Stomach smooth muscle (tissue), 2 donors: Measurements from ENCODE around the gene FCRL5.
"Not testable (repeated sequence)": the region's sequence is repeated elsewhere in the genome, so short reads cannot be mapped to it uniquely, and the experiment has no call there.

Experiments
- H3K27ac ChIP-seq: one replicate; pipeline ENCODE4 v1.7.0; 2013; ENCODE audit warnings: mild to moderate bottlenecking, low read length, inconsistent platforms
- H3K27me3 ChIP-seq, 2 donors: one replicate each; pipeline ENCODE4 v1.7.0; 2013; ENCODE audit warnings: low read length in 2 of 2; ENCODE audit not compliant: insufficient read depth in 2 of 2, control insufficient read depth in 1 of 2
- H3K36me3 ChIP-seq, 2 donors: one replicate each; pipeline ENCODE4 v1.7.0; 2013; ENCODE audit warnings: low read length in 2 of 2; ENCODE audit not compliant: control insufficient read depth in 2 of 2, insufficient read depth in 2 of 2
- H3K4me1 ChIP-seq: one replicate; pipeline ENCODE4 v1.7.0; 2013; ENCODE audit warnings: low read length; ENCODE audit not compliant: control insufficient read depth, insufficient read depth
- H3K4me3 ChIP-seq, 2 donors: one replicate each; pipeline ENCODE4 v1.7.0; 2013; ENCODE audit warnings: low read length in 2 of 2
- H3K9ac ChIP-seq, 2 donors: one replicate each; pipeline ENCODE4 v1.7.0; 2013; ENCODE audit warnings: low read length in 2 of 2, mild to moderate bottlenecking in 1 of 2
- H3K9me3 ChIP-seq, 2 donors: one replicate each; pipeline ENCODE4 v1.7.0; 2013; ENCODE audit warnings: low read length in 2 of 2; ENCODE audit not compliant: control insufficient read depth in 2 of 2
- donor health status: healthy.
- donor health status: Pancreatic carcinoma.

Gene FCRL5

DNA sequence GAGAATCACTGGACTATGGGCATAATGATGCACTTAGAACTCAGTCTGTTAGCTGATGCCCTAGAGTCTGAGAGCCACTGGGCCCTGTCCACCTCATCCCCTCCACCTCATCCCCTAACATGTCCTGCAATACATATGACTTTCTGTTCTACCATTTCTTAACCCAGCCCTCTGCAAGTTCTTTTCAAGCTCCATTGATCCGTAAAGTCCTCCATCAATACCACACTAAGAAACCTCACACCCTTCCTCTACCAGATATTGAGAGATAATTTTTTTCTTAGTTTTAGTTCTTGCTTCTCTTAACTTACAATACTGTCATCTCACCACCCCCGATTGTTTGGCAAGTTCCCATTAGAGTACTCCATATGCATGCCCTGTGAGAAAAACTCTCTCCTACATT, 23.4 kb upstream of the FCRL5 start:
- Histone ChIP-seq H3K4me1 (no peaks in the 10 kb centered on the region), H3K4me3 (no peak overlapping the region), H3K36me3 (no peaks in the 10 kb centered on the region), H3K9me3 (no peaks in the 10 kb centered on the region), H3K9ac (no peak overlapping the region), H3K27me3 (peaks cover 0 to 2% of the 10 kb centered on the region in 2 donors), H3K27ac (no peak overlapping the region)

GRCh38 chr1:157574836-157575235, 22.5 kb upstream of the FCRL5 start:
- no peak overlapping the region for H3K27ac ChIP-seq
- no peak overlapping the region for H3K4me3 ChIP-seq
- no peaks in the 10 kb centered on the region for H3K4me1 ChIP-seq
- no peaks in the 10 kb centered on the region for H3K9me3 ChIP-seq
- no peaks in the 10 kb centered on the region for H3K36me3 ChIP-seq
- H3K27me3 ChIP-seq: peaks cover 0 to 2% of the 10 kb centered on the region in 2 donors
- no peak overlapping the region for H3K9ac ChIP-seq

GRCh38 chr1:157566484-157567300, 14.4 kb upstream of the FCRL5 start:
- H3K36me3 ChIP-seq: no peaks in the 10 kb centered on the region
- no peak overlapping the region for H3K9ac ChIP-seq
- H3K4me3 ChIP-seq: no peak overlapping the region
- peaks cover 0 to under 1% of the 10 kb centered on the region in 2 donors for H3K9me3 ChIP-seq
- H3K27me3 ChIP-seq: no peaks in the 10 kb centered on the region
- no peaks in the 10 kb centered on the region for H3K4me1 ChIP-seq
- H3K27ac ChIP-seq: no peak overlapping the region

- Histone ChIP-seq H3K27me3 (no peaks in the 10 kb centered on the region), H3K9me3 (peaks cover 0 to 2% of the 10 kb centered on the region in 2 donors), H3K36me3 (no peaks in the 10 kb centered on the region), H3K9ac (no peak overlapping the region), H3K27ac (no peak overlapping the region), H3K4me3 (no peak overlapping the region), H3K4me1 (no peaks in the 10 kb centered on the region)
These were observed 10.2 kb upstream of the FCRL5 start for GRCh38 chr1:157562515-157562914.

GRCh38 chr1:157558119-157558518, 5.8 kb upstream of the FCRL5 start:
- no peak overlapping the region for H3K27ac ChIP-seq
- no peaks in the 10 kb centered on the region for H3K27me3 ChIP-seq
- no peak overlapping the region for H3K4me3 ChIP-seq
- no peaks in the 10 kb centered on the region for H3K36me3 ChIP-seq
- no peak overlapping the region for H3K9ac ChIP-seq
- peaks cover 0 to 2% of the 10 kb centered on the region in 2 donors for H3K9me3 ChIP-seq
- H3K4me1 ChIP-seq: no peaks in the 10 kb centered on the region

- not testable (repeated sequence) for H3K4me1 ChIP-seq, H3K9me3 ChIP-seq, H3K9ac ChIP-seq, H3K27me3 ChIP-seq, H3K4me3 ChIP-seq, H3K36me3 ChIP-seq, H3K27ac ChIP-seq
These were observed 4.2 kb downstream of the FCRL5 start for GRCh38 chr1:157548081-157548480.

GRCh38 chr1:157542676-157543075, 9.6 kb downstream of the FCRL5 start:
- no peaks in the 10 kb centered on the region for H3K36me3 ChIP-seq
- H3K9me3 ChIP-seq: no peaks in the 10 kb centered on the region
- peaks cover 0 to 2% of the 10 kb centered on the region in 2 donors for H3K27me3 ChIP-seq
- no peak overlapping the region for H3K4me3 ChIP-seq
- H3K4me1 ChIP-seq: no peaks in the 10 kb centered on the region
- H3K27ac ChIP-seq: no peak overlapping the region
- no peak overlapping the region for H3K9ac ChIP-seq

GRCh38 chr1:157540852-157541251, 11.5 kb downstream of the FCRL5 start:
- H3K9me3 ChIP-seq: no peaks in the 10 kb centered on the region
- no peaks in the 10 kb centered on the region for H3K36me3 ChIP-seq
- H3K4me3 ChIP-seq: no peak overlapping the region
- no peak overlapping the region for H3K9ac ChIP-seq
- H3K27me3 ChIP-seq: peaks cover 0 to 2% of the 10 kb centered on the region in 2 donors
- no peak overlapping the region for H3K27ac ChIP-seq
- no peaks in the 10 kb centered on the region for H3K4me1 ChIP-seq

DNA sequence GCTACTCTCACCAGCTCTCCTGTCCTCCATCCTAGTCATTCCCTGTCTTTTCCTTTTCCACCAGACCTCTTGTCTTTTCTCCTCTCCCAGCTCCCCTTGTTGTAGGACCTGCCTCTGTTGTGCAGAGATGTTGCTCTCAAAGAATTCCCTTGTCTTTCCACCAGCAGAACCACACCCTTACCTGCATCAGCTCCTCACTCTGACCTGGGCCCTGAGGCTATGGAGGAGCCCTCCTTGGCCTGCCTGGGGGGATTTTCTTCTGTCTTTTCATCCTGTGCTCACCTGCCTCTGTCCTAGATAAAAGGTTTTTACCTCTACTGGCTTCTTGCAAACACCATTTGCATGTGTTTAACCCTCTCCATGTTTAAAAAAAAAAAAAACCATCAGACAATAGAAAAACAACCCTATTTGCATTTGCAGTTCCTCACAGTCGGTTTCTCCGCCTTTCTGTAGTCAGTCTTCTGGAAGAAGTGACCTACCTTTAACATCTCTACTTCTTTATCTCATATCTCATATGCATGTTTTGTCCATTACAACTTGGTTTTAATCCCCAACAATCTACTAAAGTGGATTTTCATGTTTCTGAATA, 12.1 kb downstream of the FCRL5 start:
- Histone ChIP-seq H3K4me1 (no peaks in the 10 kb centered on the region), H3K9me3 (no peaks in the 10 kb centered on the region), H3K27ac (no peak overlapping the region), H3K4me3 (no peak overlapping the region), H3K27me3 (peaks cover 0 to 2% of the 10 kb centered on the region in 2 donors), H3K9ac (no peak overlapping the region), H3K36me3 (no peaks in the 10 kb centered on the region)

DNA sequence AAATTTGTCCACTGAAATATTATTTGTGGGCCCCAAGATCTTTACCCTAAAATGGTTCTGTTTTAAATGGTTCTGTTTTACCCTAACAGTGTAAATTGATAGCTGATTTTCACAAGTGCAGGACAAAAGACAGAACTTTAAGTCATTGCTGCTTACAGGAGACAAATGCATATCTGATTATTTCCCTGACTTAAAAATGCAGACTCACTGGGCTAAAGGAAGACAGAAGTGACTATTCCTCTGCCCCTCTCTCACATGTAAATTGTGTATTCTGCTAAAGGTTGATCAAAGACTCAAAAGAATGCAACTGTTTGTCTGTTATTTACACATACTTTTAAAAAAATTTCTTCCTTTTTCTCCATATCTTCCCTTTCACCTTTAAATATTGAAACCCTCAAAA, 12.7 kb downstream of the FCRL5 start:
- H3K9me3 ChIP-seq: no peaks in the 10 kb centered on the region
- H3K27ac ChIP-seq: no peak overlapping the region
- peaks cover 0 to 2% of the 10 kb centered on the region in 2 donors for H3K27me3 ChIP-seq
- no peak overlapping the region for H3K9ac ChIP-seq
- H3K36me3 ChIP-seq: no peaks in the 10 kb centered on the region
- H3K4me1 ChIP-seq: no peaks in the 10 kb centered on the region
- no peak overlapping the region for H3K4me3 ChIP-seq

DNA sequence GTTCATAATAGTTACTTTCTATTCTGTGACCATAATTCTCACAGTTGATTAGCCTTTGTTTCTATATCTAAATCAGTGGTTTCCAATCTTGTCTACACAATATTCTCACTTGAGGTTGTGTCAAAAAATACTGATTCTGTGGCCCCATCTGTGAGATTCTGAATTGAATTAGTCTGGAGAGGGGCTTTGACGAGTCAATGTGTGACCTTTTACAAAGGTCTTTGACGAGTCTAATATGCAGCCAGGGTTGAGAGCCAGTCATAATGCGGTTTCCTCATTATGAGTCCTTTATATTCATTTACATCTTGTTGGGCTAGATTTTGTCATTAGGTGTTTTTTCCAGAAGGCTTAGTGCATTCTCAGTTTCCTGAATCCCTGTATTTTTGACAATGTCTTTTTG, 19.7 kb downstream of the FCRL5 start:
- Histone ChIP-seq H3K4me1 (no peaks in the 10 kb centered on the region), H3K27ac (no peak overlapping the region), H3K9ac (no peak overlapping the region), H3K27me3 (no peaks in the 10 kb centered on the region), H3K9me3 (no peaks in the 10 kb centered on the region), H3K36me3 (no peaks in the 10 kb centered on the region), H3K4me3 (no peak overlapping the region)
